ENCODE data around the gene CMKLR1. TPM values are rescaled to one million over a fixed set of nuclear protein-coding genes. Genes with fewer than 3 reads are reported as not detected.

The CMKLR1 gene
- total RNA-seq (2013; cell fraction: nucleolus; rRNA removed), result 23.1 and 24.6 TPM in 2 replicates
- total RNA-seq (2014; rRNA removed) (27.8 and 30.1 TPM in 2 replicates), total RNA-seq (2014; rRNA removed; fragmentation: Illumina TruSeq; extraction: Trizol) (26.2 and 28.0 TPM in 2 replicates), total RNA-seq (2021) (52.3 and 53.2 TPM in 2 replicates), polyA plus RNA-seq (2011; rRNA removed) (31.8 and 41.5 TPM in 2 replicates), polyA plus RNA-seq (2014; fragmentation: Illumina TruSeq; extraction: Trizol) (43.6 and 61.3 TPM in 2 replicates), polyA plus RNA-seq (2014; fragmentation: Nextera tagmentation; extraction: Ambion mirVana) (10 to 100 TPM; 13.8 to 17.4 TPM), polyA plus RNA-seq (2014; rRNA removed) (19.3 and 21.3 TPM in 2 replicates), polyA plus RNA-seq (2016; fragmentation: Nextera tagmentation; extraction: Ambion mirVana) (10 to 100 TPM; 25.1 to 26.2 TPM), polyA minus RNA-seq (2011; rRNA and poly(A)+ RNA removed) (89.3 and 134 TPM in 2 replicates), Bru-seq, nascent RNA (percentile 68 among the genes with signal in this experiment), BruChase-seq, experiment 1, labeled RNA remaining after a 6-hour chase (percentile 62 among the genes with signal in this experiment), BruChase-seq, experiment 2, labeled RNA remaining after a 2-hour chase (percentile 63 among the genes with signal in this experiment)
- 23.8 TPM for polyA plus RNA-seq (2011; ENCODE audit: low read depth)
- polyA plus RNA-seq (2011; cell fraction: cytosol; rRNA removed), result 28.7 and 39.8 TPM in 2 replicates
- 21.0 and 27.4 TPM in 2 replicates for polyA plus RNA-seq (2011; cell fraction: nucleus; rRNA removed)
- 12.8 and 13.5 TPM in 2 replicates for polyA plus RNA-seq (2012)
- 9.1 and 9.9 TPM in 2 replicates for polyA minus RNA-seq (2011; cell fraction: cytosol; rRNA and poly(A)+ RNA removed)
- polyA minus RNA-seq (2011; cell fraction: nucleus; rRNA and poly(A)+ RNA removed), result 7.6 and 11.5 TPM in 2 replicates
- long read RNA-seq, experiment 1, full-length matches to known transcripts, result 1 of 1 reads
- long read RNA-seq, experiment 1, partial matches to known transcripts, result 0 of 1 reads
- long read RNA-seq, experiment 1, other reads (novel, unspliced or antisense), result 0 of 1 reads
- long read RNA-seq, experiment 2, full-length matches to known transcripts, result 2 of 9 reads
- long read RNA-seq, experiment 2, partial matches to known transcripts, result 0 of 9 reads
- long read RNA-seq, experiment 2, other reads (novel, unspliced or antisense), result 7 of 9 reads

- no TSS peak for BruUV-seq (replicated peaks)
- intact Hi-C loops (cut with micrococcal nuclease; ENCODE audit: unreplicated experiment), result loop anchor here (10.0 kb wide), 1 partner anchor 296 kb away; the partner anchor contains the start of gene SELPLG
- POLR2A ChIA-PET, result interaction anchor here (0.5 kb wide), 1 partner anchor 108 kb away, joined by 3 read pairs; no protein-coding TSS in a partner anchor
- no peaks in the 10 kb centered on the region for H3K79me2 ChIP-seq (ENCODE audit: control insufficient read depth, insufficient read depth, low read length)
- ATAC-seq (no peak), DNase-seq (ENCODE audit: low read depth, low spot score) (no peak), FAIRE-seq (no peak)
- in situ Hi-C loops (cut with MboI), result no loop called here
- 24% methylated on average over 16 of the region's 24 CpGs for WGBS (ENCODE audit: insufficient coverage, insufficient replicate concordance, low lambda C conversion rate, missing lambda C conversion rate)
- H3K9ac ChIP-seq (ENCODE audit: control insufficient read depth, insufficient read depth, low read length), result peak within 1 kb of the TSS; percentile 16; the same call in 1 of the 2 replicates
- H2AFZ ChIP-seq (ENCODE audit: control insufficient read depth, low read depth, low read length), result peak within 1 kb of the TSS; percentile 9; the same call in 1 of the 2 replicates
- SMC1A ChIA-PET (ENCODE audit: uncharacterized antibody, unreplicated experiment), result interaction anchor here (0.9 to 9.2 kb wide), 2 partner anchors 16 to 22 kb away, joined by 3 to 185 read pairs; no protein-coding TSS in a partner anchor
- no peaks in the 10 kb centered on the region for H4K20me1 ChIP-seq (ENCODE audit: control insufficient read depth, insufficient read depth)
- no peak within 1 kb of the TSS for H3K27ac ChIP-seq (ENCODE audit: control insufficient read depth, insufficient read depth)
- CTCF ChIA-PET, result interaction anchor here (1.1 to 1.4 kb wide), 2 partner anchors 18 to 173 kb away, joined by 3 to 4 read pairs; no protein-coding TSS in a partner anchor
- RAD21 ChIA-PET (ENCODE audit: unreplicated experiment), result interaction anchor here (0.6 to 1.2 kb wide), 6 partner anchors 19 to 544 kb away, joined by 3 to 4 read pairs (median 4); no protein-coding TSS in a partner anchor
- peaks cover 50% of the 10 kb centered on the region for H3K4me1 ChIP-seq (ENCODE audit: control insufficient read depth, insufficient read depth, low read length)
- peak within 1 kb of the TSS; percentile 5; the same call in 1 of the 2 replicates for H3K4me3 ChIP-seq
- no peaks in the 10 kb centered on the region for H3K36me3 ChIP-seq (ENCODE audit: control insufficient read depth in 2 of 2, insufficient read depth in 2 of 2, low read length in 1 of 2)
- no peaks in the 10 kb centered on the region for H3K27me3 ChIP-seq (replicated peaks in 1 of 2; ENCODE audit: control insufficient read depth in 2 of 2, insufficient read depth in 2 of 2, low read length in 1 of 2)
- H3K4me2 ChIP-seq (ENCODE audit: control insufficient read depth, insufficient read depth), result peak within 1 kb of the TSS; percentile 47
- H3K9me3 ChIP-seq (replicated peaks; ENCODE audit: control insufficient read depth, insufficient read depth, low read length), result no peaks in the 10 kb centered on the region; the same call in 2 of the 3 replicates
- TF ChIP-seq EED (IDR thresholded peaks at IDR 0.05; ENCODE audit: low read depth) (peak; percentile 60), GABPA (IDR thresholded peaks at IDR 0.05; ENCODE audit: low read depth) (no peak), EGR1 (IDR thresholded peaks at IDR 0.05; ENCODE audit: borderline replicate concordance in 1 of 2, low read depth in 2 of 2, low read length in 2 of 2) (peak in 1 of 2 experiments; percentile 74; a peak in 2 of 3 replicates)
- TF ChIP-seq, protein P1, sequence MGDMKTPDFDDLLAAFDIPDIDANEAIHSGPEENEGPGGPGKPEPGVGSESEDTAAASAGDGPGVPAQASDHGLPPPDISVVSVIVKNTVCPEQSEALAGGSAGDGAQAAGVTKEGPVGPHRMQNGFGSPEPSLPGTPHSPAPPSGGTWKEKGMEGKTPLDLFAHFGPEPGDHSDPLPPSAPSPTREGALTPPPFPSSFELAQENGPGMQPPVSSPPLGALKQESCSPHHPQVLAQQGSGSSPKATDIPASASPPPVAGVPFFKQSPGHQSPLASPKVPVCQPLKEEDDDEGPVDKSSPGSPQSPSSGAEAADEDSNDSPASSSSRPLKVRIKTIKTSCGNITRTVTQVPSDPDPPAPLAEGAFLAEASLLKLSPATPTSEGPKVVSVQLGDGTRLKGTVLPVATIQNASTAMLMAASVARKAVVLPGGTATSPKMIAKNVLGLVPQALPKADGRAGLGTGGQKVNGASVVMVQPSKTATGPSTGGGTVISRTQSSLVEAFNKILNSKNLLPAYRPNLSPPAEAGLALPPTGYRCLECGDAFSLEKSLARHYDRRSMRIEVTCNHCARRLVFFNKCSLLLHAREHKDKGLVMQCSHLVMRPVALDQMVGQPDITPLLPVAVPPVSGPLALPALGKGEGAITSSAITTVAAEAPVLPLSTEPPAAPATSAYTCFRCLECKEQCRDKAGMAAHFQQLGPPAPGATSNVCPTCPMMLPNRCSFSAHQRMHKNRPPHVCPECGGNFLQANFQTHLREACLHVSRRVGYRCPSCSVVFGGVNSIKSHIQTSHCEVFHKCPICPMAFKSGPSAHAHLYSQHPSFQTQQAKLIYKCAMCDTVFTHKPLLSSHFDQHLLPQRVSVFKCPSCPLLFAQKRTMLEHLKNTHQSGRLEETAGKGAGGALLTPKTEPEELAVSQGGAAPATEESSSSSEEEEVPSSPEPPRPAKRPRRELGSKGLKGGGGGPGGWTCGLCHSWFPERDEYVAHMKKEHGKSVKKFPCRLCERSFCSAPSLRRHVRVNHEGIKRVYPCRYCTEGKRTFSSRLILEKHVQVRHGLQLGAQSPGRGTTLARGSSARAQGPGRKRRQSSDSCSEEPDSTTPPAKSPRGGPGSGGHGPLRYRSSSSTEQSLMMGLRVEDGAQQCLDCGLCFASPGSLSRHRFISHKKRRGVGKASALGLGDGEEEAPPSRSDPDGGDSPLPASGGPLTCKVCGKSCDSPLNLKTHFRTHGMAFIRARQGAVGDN (IDR thresholded peaks at IDR 0.05), result no peak
These were observed at the start of gene CMKLR1 for GRCh38 chr12:108338915-108339657. Gene CMKLR1 (minus strand): TSS chr12:108339311. CDS start chr12:108293591, 45,720 bp downstream.
